Endothelial cell of umbilical vein (primary cell): ENCODE measurements around the gene SRCIN1. TPM values are rescaled to one million over a fixed set of nuclear protein-coding genes. Genes with fewer than 3 reads are reported as not detected.

ENCODE experiments used
- BruUV-seq: library from RNA; stranded (reverse); fragments of 400-500 nt; replicated peaks from 2 replicates; lab custom pipeline; 2021; lab: Mats Ljungman, UMichigan
- CTCF ChIA-PET: fragments of 300-600, 350-600 bp; sonication (Branson Sonifier 250); formaldehyde crosslinking; loops from one replicate; lab custom pipeline; 2021; ENCODE audit warnings: antibody characterized with exemption, inconsistent platforms; lab: Charles Lee
- POLR2A ChIA-PET: fragments of 300-600, 350-600 bp; sonication (Branson Sonifier 250); formaldehyde crosslinking; loops from one replicate; lab custom pipeline; 2021; ENCODE audit warnings: antibody characterized with exemption, inconsistent platforms; lab: Charles Lee
- DNase-seq: peaks from one replicate; pipeline ENCODE4 v3.0.0-alpha.2; 2011; ENCODE audit warnings: low read depth, low spot score
- FAIRE-seq: peaks from 2 replicates; lab custom pipeline; 2011; peaks lifted over from hg19 to GRCh38; lab: Jason Lieb, UNC
- H2AFZ ChIP-seq: 2 replicates; pipeline ENCODE4 v1.6.0; 2012; ENCODE audit warnings: low read depth, low read length, control low read depth, inconsistent platforms
- H3K27ac ChIP-seq: 2 replicates; pipeline ENCODE4 v1.5.1; 2011; ENCODE audit warnings: low read depth, mild to moderate bottlenecking, control low read depth, low read length, moderate library complexity; ENCODE audit not compliant: insufficient read depth
- H3K27me3 ChIP-seq, 2 experiments: 2 replicates each; pipeline versions ENCODE4 v1.6.0 to v1.6.1; 2011; ENCODE audit warnings: low read length in 2 of 2, mixed read lengths in 1 of 2; ENCODE audit not compliant: control insufficient read depth in 2 of 2, insufficient read depth in 2 of 2
- H3K36me3 ChIP-seq, 2 experiments: 2 replicates in 1 of 2; 3 replicates in 1 of 2; pipeline ENCODE4 v1.5.1; 2011; ENCODE audit warnings: low read length in 2 of 2, mild to moderate bottlenecking in 1 of 2, moderate library complexity in 1 of 2; ENCODE audit not compliant: control insufficient read depth in 2 of 2, insufficient read depth in 2 of 2; ENCODE audit errors: extremely low read depth in 1 of 2
- H3K4me1 ChIP-seq: 3 replicates; pipeline ENCODE4 v1.5.1; 2011; ENCODE audit warnings: mild to moderate bottlenecking, low read length; ENCODE audit not compliant: control insufficient read depth, insufficient read depth; ENCODE audit errors: extremely low read depth
- H3K4me2 ChIP-seq: 2 replicates; pipeline ENCODE4 v1.6.1; 2011; ENCODE audit warnings: low read length, control low read depth, mixed read lengths; ENCODE audit not compliant: insufficient read depth
- H3K4me3 ChIP-seq, 3 experiments: fragments of 200-600 bp in 1 of 3; sonication (generic), shearing (Covaris generic) in 1 of 3; replicated peaks in 1 of 3; 2 replicates each; pipeline ENCODE4 v1.5.1; 2011 to 2016; ENCODE audit warnings: control low read depth in 3 of 3, low read length in 3 of 3, mild to moderate bottlenecking in 2 of 3, inconsistent platforms in 1 of 3, low read depth in 1 of 3, moderate library complexity in 1 of 3; ENCODE audit not compliant: insufficient read depth in 1 of 3
- H3K79me2 ChIP-seq: 2 replicates; pipeline ENCODE4 v1.6.0; 2012; ENCODE audit warnings: low read length, inconsistent platforms; ENCODE audit not compliant: control insufficient read depth, insufficient read depth
- H3K9ac ChIP-seq: replicated peaks from 2 replicates; pipeline ENCODE3; 2011; ENCODE audit warnings: low read length, control low read depth; ENCODE audit not compliant: insufficient read depth; ENCODE audit errors: extremely low read depth
- H3K9me1 ChIP-seq: replicated peaks from 3 replicates; pipeline ENCODE4 v1.6.0; 2011; ENCODE audit warnings: mild to moderate bottlenecking, low read length; ENCODE audit not compliant: control insufficient read depth, insufficient read depth; ENCODE audit errors: extremely low read depth
- H3K9me3 ChIP-seq: replicated peaks from 2 replicates; pipeline ENCODE4 v1.5.1; 2012; ENCODE audit warnings: low read length, inconsistent platforms; ENCODE audit not compliant: control insufficient read depth, insufficient read depth
- H4K20me1 ChIP-seq: replicated peaks from 2 replicates; pipeline ENCODE3; 2011; ENCODE audit warnings: mild to moderate bottlenecking, low read length; ENCODE audit not compliant: control insufficient read depth, insufficient read depth; ENCODE audit errors: extremely low read depth
- EZH2 ChIP-seq: IDR thresholded peaks from 2 replicates; pipeline ENCODE4 v1.6.1; 2012; ENCODE audit warnings: borderline replicate concordance, low read depth, mild to moderate bottlenecking, moderate library complexity, low read length, inconsistent platforms; ENCODE audit not compliant: severe bottlenecking
- FOS ChIP-seq: IDR thresholded peaks from 2 replicates; pipeline ENCODE4 v1.6.1; 2011; ENCODE audit warnings: mild to moderate bottlenecking, low read length, moderate library complexity, borderline replicate concordance; ENCODE audit not compliant: insufficient read depth
- GATA2 ChIP-seq: IDR thresholded peaks from 2 replicates; pipeline ENCODE4 v1.7.0; 2011; ENCODE audit warnings: low read depth, mild to moderate bottlenecking, moderate library complexity, mixed read lengths, low read length; ENCODE audit not compliant: insufficient read length, insufficient read depth
- JUN ChIP-seq: IDR thresholded peaks from 2 replicates; pipeline ENCODE4 v1.6.1; 2011; ENCODE audit warnings: borderline replicate concordance, low read depth; ENCODE audit not compliant: insufficient read length, insufficient read depth
- MYC ChIP-seq: IDR thresholded peaks from one replicate; pipeline ENCODE4 v1.6.1; 2011; ENCODE audit warnings: mild to moderate bottlenecking, low read depth, low read length
- POLR2A ChIP-seq: IDR thresholded peaks from 2 replicates; pipeline ENCODE4 v1.6.1; 2012; ENCODE audit warnings: low read depth, mild to moderate bottlenecking, control low read depth, low read length
- POLR2AphosphoS5 ChIP-seq: IDR thresholded peaks from 2 replicates; pipeline ENCODE4 v1.6.1; 2012; ENCODE audit warnings: low read depth, mild to moderate bottlenecking, control low read depth, low read length, moderate library complexity; ENCODE audit not compliant: insufficient read depth
- dilution Hi-C: fragments of 300-500 bp; cut with MboI; formaldehyde crosslinking; loops from one replicate; pipeline ENCODE4 v1.15.0; 2019; ENCODE audit warnings: low sequenced_read_pairs; ENCODE audit not compliant: extremely low pct_ligation_motif_present
- intact Hi-C: fragments of 100-400 bp; cut with micrococcal nuclease; formaldehyde crosslinking; loops from one replicate; pipeline ENCODE4 v1.10.0; 2022
- polyA plus RNA-seq, 4 experiments: library from polyadenylated mRNA; depleted of rRNA in 3 of 4; stranded (reverse) in 3 of 4; unstranded in 1 of 4; fragments of >200 nt; gene quantifications; 2 replicates each; pipeline versions ENCODE4 v1.2.1 to v1.2.3, GENCODE V29; 2011 to 2012; ENCODE audit warnings: missing spikeins in 1 of 4
- total RNA-seq: library from RNA; stranded (reverse); gene quantifications from 2 replicates; pipeline ENCODE4 v1.2.3, GENCODE V29; 2021
- TF ChIP-seq, protein P1 (sequence below): IDR thresholded peaks from 2 replicates; pipeline ENCODE4 v1.6.1; 2011; ENCODE audit not compliant: insufficient read depth, insufficient read length
- TF ChIP-seq, protein P2 (sequence below), 2 donors: IDR thresholded peaks; 1 replicate in 1 of 2; 2 replicates in 1 of 2; pipeline ENCODE4 v1.5.1; 2011; ENCODE audit warnings: low read length in 2 of 2, mild to moderate bottlenecking in 2 of 2, moderate library complexity in 2 of 2, control low read depth in 1 of 2, inconsistent platforms in 1 of 2, low read depth in 1 of 2; ENCODE audit not compliant: insufficient read depth in 1 of 2; ENCODE audit errors: extremely low read depth in 1 of 2

The SRCIN1 gene
- total and polyA plus RNA-seq, 2 donors (not counting 3 experiments of a cell fraction or from before 2014, with no cell fraction given), result 0.15 to 0.35 TPM

DNA sequence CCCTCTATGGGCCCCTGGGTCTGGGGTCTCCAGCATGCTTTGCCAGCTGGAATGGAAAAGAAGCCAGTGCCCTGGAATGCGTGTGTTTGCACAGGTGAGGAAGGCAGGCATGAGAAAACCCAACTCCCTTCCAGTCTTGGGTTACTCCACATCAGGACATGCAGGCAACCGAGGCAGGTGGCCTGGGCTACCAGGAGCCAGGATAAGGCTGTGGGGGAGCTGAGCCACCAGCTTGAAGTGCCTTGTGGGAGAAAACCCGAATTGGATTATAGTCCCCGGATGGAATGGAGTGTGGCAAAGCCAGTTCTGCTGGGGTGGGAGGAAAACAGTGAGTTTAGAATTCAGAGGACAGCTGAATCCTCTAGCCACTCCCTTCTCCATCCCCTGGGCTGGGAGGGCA is 7.2 kb downstream of the SRCIN1 start:
- H3K4me1 ChIP-seq, result no peaks in the 10 kb centered on the region
- H3K79me2 ChIP-seq, result no peaks in the 10 kb centered on the region
- H3K9ac ChIP-seq, result no peak overlapping the region
- no TSS peak for BruUV-seq
- no peak overlapping the region for H2AFZ ChIP-seq
- no peaks in the 10 kb centered on the region for H3K36me3 ChIP-seq
- intact Hi-C loops, result no loop called here
- no peak for FAIRE-seq
- no peak overlapping the region for H3K4me3 ChIP-seq
- H3K27me3 ChIP-seq, result peaks cover 5 to 19% of the 10 kb centered on the region in 2 experiments
- H3K4me2 ChIP-seq, result no peak overlapping the region
- no peaks in the 10 kb centered on the region for H3K9me3 ChIP-seq
- TF ChIP-seq JUN (no peak), POLR2AphosphoS5 (no peak), MYC (no peak), FOS (no peak), POLR2A (no peak), EZH2 (no peak), GATA2 (no peak)
- TF ChIP-seq, protein P1, sequence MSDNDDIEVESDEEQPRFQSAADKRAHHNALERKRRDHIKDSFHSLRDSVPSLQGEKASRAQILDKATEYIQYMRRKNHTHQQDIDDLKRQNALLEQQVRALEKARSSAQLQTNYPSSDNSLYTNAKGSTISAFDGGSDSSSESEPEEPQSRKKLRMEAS, result no peak
- TF ChIP-seq, protein P2, sequence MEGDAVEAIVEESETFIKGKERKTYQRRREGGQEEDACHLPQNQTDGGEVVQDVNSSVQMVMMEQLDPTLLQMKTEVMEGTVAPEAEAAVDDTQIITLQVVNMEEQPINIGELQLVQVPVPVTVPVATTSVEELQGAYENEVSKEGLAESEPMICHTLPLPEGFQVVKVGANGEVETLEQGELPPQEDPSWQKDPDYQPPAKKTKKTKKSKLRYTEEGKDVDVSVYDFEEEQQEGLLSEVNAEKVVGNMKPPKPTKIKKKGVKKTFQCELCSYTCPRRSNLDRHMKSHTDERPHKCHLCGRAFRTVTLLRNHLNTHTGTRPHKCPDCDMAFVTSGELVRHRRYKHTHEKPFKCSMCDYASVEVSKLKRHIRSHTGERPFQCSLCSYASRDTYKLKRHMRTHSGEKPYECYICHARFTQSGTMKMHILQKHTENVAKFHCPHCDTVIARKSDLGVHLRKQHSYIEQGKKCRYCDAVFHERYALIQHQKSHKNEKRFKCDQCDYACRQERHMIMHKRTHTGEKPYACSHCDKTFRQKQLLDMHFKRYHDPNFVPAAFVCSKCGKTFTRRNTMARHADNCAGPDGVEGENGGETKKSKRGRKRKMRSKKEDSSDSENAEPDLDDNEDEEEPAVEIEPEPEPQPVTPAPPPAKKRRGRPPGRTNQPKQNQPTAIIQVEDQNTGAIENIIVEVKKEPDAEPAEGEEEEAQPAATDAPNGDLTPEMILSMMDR (IDR thresholded peaks at IDR 0.05; ENCODE audit: extremely low read depth in 1 of 2, insufficient read depth in 1 of 2, low read depth in 1 of 2, low read length in 2 of 2), result no peak
- no peaks in the 10 kb centered on the region for H3K9me1 ChIP-seq
- no peaks in the 10 kb centered on the region for H4K20me1 ChIP-seq
- peak; percentile 11 for DNase-seq
- CTCF ChIA-PET, result interaction anchor here (0.7 to 4.3 kb wide), 6 partner anchors 12 to 69 kb away, joined by 3 to 17 read pairs (median 4); no protein-coding TSS in a partner anchor
- dilution Hi-C loops, result no loop called here
- no peak overlapping the region for H3K27ac ChIP-seq
- POLR2A ChIA-PET, result no interaction called here
